Esophagus squamous epithelium (tissue), 4 donors: ENCODE data around the gene RNF125.

Experiments used
- POLR2A ChIP-seq, 4 donors: fragments of 450-650 bp; IDR thresholded peaks; one replicate each; pipeline ENCODE4 v1.6.1; 2017; ENCODE audit warnings: antibody characterized with exemption in 4 of 4, mild to moderate bottlenecking in 4 of 4, moderate library complexity in 3 of 4
- TF ChIP-seq, protein P1 (sequence below), 6 experiments: fragments of 450-650 bp in 4 of 6; fragments of 200-600 bp in 2 of 6; sonication (generic) in 2 of 6; IDR thresholded peaks; one replicate each; pipeline ENCODE4 v1.5.1; 2016 to 2019; ENCODE audit warnings: antibody characterized with exemption in 6 of 6, mild to moderate bottlenecking in 4 of 6, moderate library complexity in 4 of 6

GRCh38 chr18:32011193-32011592 lies 7.4 kb upstream of the RNF125 start:
- TF ChIP-seq POLR2A (IDR thresholded peaks at IDR 0.05): no peak
- TF ChIP-seq, protein P1, sequence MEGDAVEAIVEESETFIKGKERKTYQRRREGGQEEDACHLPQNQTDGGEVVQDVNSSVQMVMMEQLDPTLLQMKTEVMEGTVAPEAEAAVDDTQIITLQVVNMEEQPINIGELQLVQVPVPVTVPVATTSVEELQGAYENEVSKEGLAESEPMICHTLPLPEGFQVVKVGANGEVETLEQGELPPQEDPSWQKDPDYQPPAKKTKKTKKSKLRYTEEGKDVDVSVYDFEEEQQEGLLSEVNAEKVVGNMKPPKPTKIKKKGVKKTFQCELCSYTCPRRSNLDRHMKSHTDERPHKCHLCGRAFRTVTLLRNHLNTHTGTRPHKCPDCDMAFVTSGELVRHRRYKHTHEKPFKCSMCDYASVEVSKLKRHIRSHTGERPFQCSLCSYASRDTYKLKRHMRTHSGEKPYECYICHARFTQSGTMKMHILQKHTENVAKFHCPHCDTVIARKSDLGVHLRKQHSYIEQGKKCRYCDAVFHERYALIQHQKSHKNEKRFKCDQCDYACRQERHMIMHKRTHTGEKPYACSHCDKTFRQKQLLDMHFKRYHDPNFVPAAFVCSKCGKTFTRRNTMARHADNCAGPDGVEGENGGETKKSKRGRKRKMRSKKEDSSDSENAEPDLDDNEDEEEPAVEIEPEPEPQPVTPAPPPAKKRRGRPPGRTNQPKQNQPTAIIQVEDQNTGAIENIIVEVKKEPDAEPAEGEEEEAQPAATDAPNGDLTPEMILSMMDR (IDR thresholded peaks at IDR 0.05): no peak
